Neuron (in vitro differentiated cells): ENCODE results near the gene CDH6.

Source experiments
- H2AFZ ChIP-seq: one replicate; pipeline ENCODE4 v1.6.1; 2013; ENCODE audit warnings: low read depth, mild to moderate bottlenecking, inconsistent platforms, low read length, moderate library complexity
- H3K27me3 ChIP-seq: one replicate; pipeline ENCODE4 v1.6.1; 2013; ENCODE audit warnings: low read length; ENCODE audit not compliant: insufficient read depth
- H3K36me3 ChIP-seq: one replicate; pipeline ENCODE4 v1.6.1; 2013; ENCODE audit warnings: low read length; ENCODE audit not compliant: insufficient read depth
- H3K4me1 ChIP-seq: one replicate; pipeline ENCODE4 v1.6.1; 2013; ENCODE audit warnings: low read length; ENCODE audit not compliant: insufficient read depth
- H3K4me3 ChIP-seq: 2 replicates; pipeline ENCODE4 v1.5.1; 2013; ENCODE audit warnings: mild to moderate bottlenecking, low read length, moderate library complexity
- H3K9me3 ChIP-seq: one replicate; pipeline ENCODE4 v1.6.1; 2013; ENCODE audit warnings: low read length

The CDH6 gene

DNA sequence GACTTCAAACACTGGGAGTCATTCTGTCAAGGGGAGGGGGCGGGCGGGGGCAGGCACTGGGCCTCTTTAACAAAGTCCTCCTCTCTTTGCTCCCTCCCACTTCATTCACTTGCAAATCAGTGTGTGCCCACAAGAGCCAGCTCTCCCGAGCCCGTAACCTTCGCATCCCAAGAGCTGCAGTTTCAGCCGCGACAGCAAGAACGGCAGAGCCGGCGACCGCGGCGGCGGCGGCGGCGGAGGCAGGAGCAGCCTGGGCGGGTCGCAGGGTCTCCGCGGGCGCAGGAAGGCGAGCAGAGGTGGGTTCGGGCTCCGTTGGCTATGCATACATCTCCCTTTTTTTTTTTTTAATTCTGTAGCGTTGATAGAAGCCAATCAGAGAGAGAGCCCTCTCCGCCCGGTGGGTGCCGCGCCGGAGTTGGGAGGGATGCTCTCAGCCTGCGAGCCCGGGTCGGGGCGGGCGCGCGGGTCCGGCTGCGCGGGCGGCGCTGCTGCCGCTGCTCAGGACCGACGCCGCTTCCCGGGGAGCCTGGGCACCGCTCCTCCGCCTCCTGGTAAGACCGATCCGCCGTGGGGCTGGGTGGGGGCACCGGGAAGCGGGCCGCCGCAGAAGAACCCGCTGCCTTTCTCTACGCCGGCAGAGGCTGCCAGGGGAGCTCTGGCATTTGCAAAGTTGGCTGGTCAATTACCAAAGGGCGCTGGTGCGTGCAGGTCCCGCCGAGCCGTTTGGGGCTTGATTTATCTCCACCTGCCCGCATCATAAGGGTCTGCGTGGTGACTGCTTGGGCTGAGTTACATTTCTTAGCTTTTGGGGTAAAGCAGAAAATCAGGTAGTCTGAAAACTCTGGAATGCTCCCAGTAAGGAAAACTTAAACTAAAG lies at the start of gene CDH6:
TSS of gene CDH6 (plus strand) at position 96 of the 877 bp plus-strand sequence. CDS start 73,788 bp downstream, outside the sequence.
- no peaks in the 10 kb centered on the region for H3K9me3 ChIP-seq
- H3K36me3 ChIP-seq = no peaks in the 10 kb centered on the region
- peaks cover 8% of the 10 kb centered on the region for H3K27me3 ChIP-seq
- peak within 1 kb of the TSS; percentile 50 for H3K4me3 ChIP-seq
- peak within 1 kb of the TSS; percentile 87 for H2AFZ ChIP-seq
- peaks cover 26% of the 10 kb centered on the region for H3K4me1 ChIP-seq

GRCh38 chr5:31144364-31144763 lies 49.1 kb upstream of the CDH6 start:
- H3K4me3 ChIP-seq = no peak overlapping the region
- no peaks in the 10 kb centered on the region for H3K27me3 ChIP-seq
- H3K4me1 ChIP-seq = no peaks in the 10 kb centered on the region
- H3K36me3 ChIP-seq = no peaks in the 10 kb centered on the region
- H2AFZ ChIP-seq = no peak overlapping the region
- H3K9me3 ChIP-seq = no peaks in the 10 kb centered on the region

- Histone ChIP-seq H3K27me3 (peaks cover 10% of the 10 kb centered on the region), H3K4me1 (no peaks in the 10 kb centered on the region), H3K4me3 (no peak overlapping the region)
Observed at GRCh38 chr5:31148959-31149475, 44.5 kb upstream of the CDH6 start.

DNA sequence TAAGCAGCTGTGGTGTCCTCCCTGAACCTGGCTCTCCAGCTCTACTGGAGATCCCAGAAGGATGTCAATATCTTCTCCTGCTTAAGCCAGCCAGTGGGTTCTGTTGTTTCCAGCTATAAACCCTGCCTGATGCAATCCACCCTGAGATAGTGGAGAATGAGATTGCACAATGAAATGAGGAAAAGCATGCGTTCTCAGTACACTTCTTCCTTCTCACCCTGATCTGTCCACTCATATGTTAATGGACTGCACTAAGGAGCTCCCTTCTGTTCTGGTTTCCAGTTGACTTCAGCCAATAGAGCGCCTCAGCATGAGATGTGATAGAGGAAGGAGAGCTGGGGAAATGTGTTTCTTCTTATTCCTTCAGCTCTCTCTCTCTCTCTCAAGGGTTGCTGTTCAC lies 40.0 kb upstream of the CDH6 start:
- H3K27me3 ChIP-seq = peaks cover 34% of the 10 kb centered on the region

More at GRCh38 chr5:31148959-31149475, 44.5 kb upstream of the CDH6 start:
- no peaks in the 10 kb centered on the region for H3K36me3 ChIP-seq
- no peak overlapping the region for H2AFZ ChIP-seq
- peaks cover 2% of the 10 kb centered on the region for H3K9me3 ChIP-seq

GRCh38 chr5:31156631-31157160 lies 36.8 kb upstream of the CDH6 start:
- H3K4me3 ChIP-seq = no peak overlapping the region
- no peaks in the 10 kb centered on the region for H3K36me3 ChIP-seq
- peaks cover 6% of the 10 kb centered on the region for H3K4me1 ChIP-seq
- no peaks in the 10 kb centered on the region for H3K9me3 ChIP-seq
- H3K27me3 ChIP-seq = peaks cover 57% of the 10 kb centered on the region
- H2AFZ ChIP-seq = no peak overlapping the region

More for the DNA sequence above, 40.0 kb upstream of the CDH6 start:
- Histone ChIP-seq H3K4me3 (no peak overlapping the region), H3K9me3 (peaks cover 2% of the 10 kb centered on the region), H3K36me3 (no peaks in the 10 kb centered on the region), H3K4me1 (no peaks in the 10 kb centered on the region), H2AFZ (no peak overlapping the region)

DNA sequence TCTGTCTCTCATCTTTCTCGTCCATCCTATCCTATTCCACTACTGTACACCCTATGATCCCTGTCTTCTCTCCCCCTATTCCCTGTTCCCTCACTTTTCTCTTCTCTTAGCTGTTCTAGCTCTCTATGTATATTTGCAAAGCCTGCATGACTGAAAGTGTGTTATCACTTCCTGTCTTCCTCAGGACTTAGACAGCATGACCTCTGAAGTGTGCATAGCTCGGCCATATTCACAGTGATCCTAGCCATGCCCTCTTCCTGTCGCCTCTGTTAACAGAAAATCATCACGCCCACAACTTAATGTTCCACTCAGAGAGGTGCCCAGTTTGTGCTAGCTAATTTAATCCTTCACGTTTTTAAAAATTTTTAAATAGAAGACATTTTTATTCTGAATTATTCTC lies 35.8 kb upstream of the CDH6 start:
- H2AFZ ChIP-seq = no peak overlapping the region
- no peaks in the 10 kb centered on the region for H3K9me3 ChIP-seq
- H3K36me3 ChIP-seq = no peaks in the 10 kb centered on the region
- H3K27me3 ChIP-seq = peaks cover 58% of the 10 kb centered on the region
- H3K4me3 ChIP-seq = no peak overlapping the region
- H3K4me1 ChIP-seq = peaks cover 12% of the 10 kb centered on the region

DNA sequence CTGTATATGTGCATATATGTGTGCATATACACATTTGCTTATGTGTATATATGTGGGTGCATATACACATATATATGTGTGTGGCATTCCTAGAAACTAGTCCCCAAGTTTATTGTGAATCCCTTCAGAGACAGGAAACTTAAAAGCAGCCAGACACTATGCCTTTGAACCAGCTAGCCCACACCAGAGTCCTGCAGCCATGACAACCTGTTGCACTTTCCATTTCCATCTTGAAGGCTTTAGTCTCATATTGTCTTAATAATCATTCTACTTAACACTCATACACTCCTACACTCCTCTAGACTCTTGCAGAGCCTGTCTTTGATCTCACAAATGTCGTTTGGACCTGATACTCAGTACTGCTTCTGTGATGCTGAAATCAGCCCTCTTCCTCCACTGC lies 34.8 kb upstream of the CDH6 start:
- Histone ChIP-seq H2AFZ (no peak overlapping the region), H3K9me3 (no peaks in the 10 kb centered on the region), H3K27me3 (peaks cover 58% of the 10 kb centered on the region), H3K36me3 (no peaks in the 10 kb centered on the region), H3K4me1 (peaks cover 14% of the 10 kb centered on the region), H3K4me3 (no peak overlapping the region)

DNA sequence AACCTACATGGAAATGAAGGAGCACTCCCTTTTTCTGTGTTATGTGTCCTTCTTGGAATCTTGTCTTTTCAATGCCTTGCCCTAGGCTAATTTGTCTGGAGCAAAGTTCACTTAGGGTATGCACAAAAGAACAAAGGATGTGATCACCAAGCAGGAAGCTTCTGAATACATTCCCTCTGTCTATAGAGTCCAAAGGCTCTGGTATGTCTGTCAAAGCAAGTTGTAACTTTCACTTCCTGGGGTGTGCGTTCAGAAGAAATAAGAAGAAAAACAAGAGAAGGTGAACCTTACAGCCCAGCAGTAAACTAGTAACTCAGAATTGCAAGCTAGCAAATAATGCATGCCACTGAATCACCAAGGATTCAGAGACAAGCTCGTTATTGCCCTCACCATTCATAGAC lies 31.7 kb upstream of the CDH6 start:
- no peak overlapping the region for H3K4me3 ChIP-seq
- peaks cover 14% of the 10 kb centered on the region for H3K4me1 ChIP-seq
- H2AFZ ChIP-seq = no peak overlapping the region
- H3K9me3 ChIP-seq = no peaks in the 10 kb centered on the region
- no peaks in the 10 kb centered on the region for H3K36me3 ChIP-seq
- peaks cover 67% of the 10 kb centered on the region for H3K27me3 ChIP-seq

DNA sequence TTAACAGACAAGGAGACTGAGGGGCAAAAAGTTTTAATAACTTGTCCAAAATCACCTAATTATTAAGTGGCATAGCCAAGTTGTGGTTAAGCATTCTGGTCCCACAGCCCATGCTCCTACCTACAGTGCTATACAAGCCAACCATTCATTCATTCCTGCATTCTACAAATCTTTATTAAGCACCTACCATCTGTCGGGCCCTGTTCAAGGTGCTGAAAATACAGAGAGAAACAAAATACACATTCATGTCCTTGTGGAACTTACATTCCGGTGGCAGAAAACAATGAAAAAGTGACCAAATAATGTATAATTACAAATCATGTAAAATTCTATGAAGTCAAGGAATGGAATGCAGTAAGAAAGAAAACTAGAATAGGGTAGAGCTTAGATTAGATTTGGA lies 27.8 kb upstream of the CDH6 start:
- H2AFZ ChIP-seq = no peak overlapping the region
- H3K27me3 ChIP-seq = peaks cover 42% of the 10 kb centered on the region
- H3K4me3 ChIP-seq = no peak overlapping the region
- H3K36me3 ChIP-seq = no peaks in the 10 kb centered on the region
- peaks cover 3% of the 10 kb centered on the region for H3K9me3 ChIP-seq
- peaks cover 14% of the 10 kb centered on the region for H3K4me1 ChIP-seq

DNA sequence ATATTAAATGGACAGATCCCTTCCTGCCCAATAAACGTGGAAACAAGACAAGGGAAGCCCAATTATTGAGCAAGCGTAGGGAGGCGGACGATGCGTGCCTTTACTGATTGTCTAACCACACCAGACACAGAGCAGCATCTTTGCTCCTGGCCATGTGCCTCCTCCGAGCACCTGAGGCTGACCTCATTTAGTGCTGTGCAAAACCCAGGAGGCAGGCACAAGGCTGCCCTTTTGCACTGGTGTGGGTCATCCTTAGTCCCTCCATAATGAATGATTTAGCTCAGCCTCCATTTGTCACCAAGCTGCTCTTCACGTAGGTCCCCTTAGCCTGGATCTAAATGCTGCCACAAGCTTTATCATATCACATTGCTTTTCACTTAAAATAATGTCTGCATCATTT lies 24.1 kb upstream of the CDH6 start:
- H3K27me3 ChIP-seq = peaks cover 26% of the 10 kb centered on the region
- peaks cover 10% of the 10 kb centered on the region for H3K4me1 ChIP-seq
- no peaks in the 10 kb centered on the region for H3K36me3 ChIP-seq
- no peak overlapping the region for H3K4me3 ChIP-seq
- H3K9me3 ChIP-seq = peaks cover 3% of the 10 kb centered on the region
- H2AFZ ChIP-seq = no peak overlapping the region

- Histone ChIP-seq H3K36me3 (no peaks in the 10 kb centered on the region), H3K9me3 (peaks cover 6% of the 10 kb centered on the region), H3K27me3 (peaks cover 12% of the 10 kb centered on the region), H2AFZ (no peak overlapping the region), H3K4me1 (peaks cover 10% of the 10 kb centered on the region), H3K4me3 (no peak overlapping the region)
Observed at GRCh38 chr5:31172881-31173280, 20.6 kb upstream of the CDH6 start.

GRCh38 chr5:31173614-31174013 lies 19.9 kb upstream of the CDH6 start:
- no peak overlapping the region for H2AFZ ChIP-seq
- peaks cover 10% of the 10 kb centered on the region for H3K4me1 ChIP-seq
- no peak overlapping the region for H3K4me3 ChIP-seq
- peaks cover 6% of the 10 kb centered on the region for H3K9me3 ChIP-seq
- H3K27me3 ChIP-seq = peaks cover 12% of the 10 kb centered on the region
- H3K36me3 ChIP-seq = no peaks in the 10 kb centered on the region

DNA sequence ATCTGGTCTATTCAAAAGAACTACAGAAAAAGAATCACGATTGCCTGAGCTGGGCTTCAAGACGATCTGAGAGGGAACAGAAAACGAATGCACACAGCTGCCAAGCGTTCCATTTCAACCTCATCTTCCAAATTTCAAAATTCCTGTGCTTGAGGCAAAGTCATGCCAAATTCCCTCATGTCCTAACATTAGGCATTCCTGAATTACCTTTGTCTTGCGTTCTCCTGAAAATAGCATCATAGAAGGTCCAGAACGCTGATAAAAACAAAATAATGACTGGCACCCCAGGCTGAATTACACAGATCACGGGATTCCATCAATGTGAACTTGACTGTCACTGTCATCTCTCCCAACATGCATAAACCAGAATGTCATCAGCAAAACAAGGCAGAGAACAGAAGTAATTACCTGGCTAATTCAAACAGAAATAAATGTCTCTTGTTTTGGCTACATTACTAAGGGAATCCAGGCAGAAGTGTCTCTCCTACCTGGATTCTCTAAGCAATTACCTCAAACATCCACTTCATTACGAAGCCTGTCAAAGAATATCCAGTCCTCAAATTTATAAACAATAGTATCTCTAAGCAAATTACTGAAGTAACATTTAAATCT lies 12.0 kb upstream of the CDH6 start:
- Histone ChIP-seq H3K4me3 (no peak overlapping the region), H3K36me3 (no peaks in the 10 kb centered on the region), H3K9me3 (peaks cover 3% of the 10 kb centered on the region), H3K4me1 (no peaks in the 10 kb centered on the region), H3K27me3 (peaks cover 4% of the 10 kb centered on the region), H2AFZ (no peak overlapping the region)
